Measurements from ENCODE around the gene PTMS.

PTMS gene

GRCh38 chr12:6722863-6723262, 43.3 kb upstream of the PTMS start:
- Histone ChIP-seq H3K36me3 (ENCODE audit: control insufficient read depth in 2 of 2, insufficient read depth in 1 of 2, low read length in 2 of 2) (peaks cover 0 to 11% of the 10 kb centered on the region in 2 experiments; a peak in 1 of 3 replicates), H3K4me1 (ENCODE audit: control insufficient read depth, insufficient read depth, low read length) (peaks cover 11% of the 10 kb centered on the region), H3K27ac (ENCODE audit: extremely low read depth, low read depth, low read length) (no peak overlapping the region), H3K9me3 (ENCODE audit: control insufficient read depth, insufficient read depth, low read depth, low read length) (no peaks in the 10 kb centered on the region), H3K4me3 (ENCODE audit: low read depth, low read length) (no peak overlapping the region)
- TF ChIP-seq ZNF133 (tag by site-specific recombination; IDR thresholded peaks at IDR 0.05): no peak
- no peak for TF ChIP-seq ZNF223 (tag by site-specific recombination; IDR thresholded peaks at IDR 0.05)
- no peak for TF ChIP-seq ZNF830 (tag by site-specific recombination; IDR thresholded peaks at IDR 0.05; ENCODE audit: low read depth)
- TF ChIP-seq ZNF132 (tag by site-specific recombination; IDR thresholded peaks at IDR 0.05; ENCODE audit: borderline replicate concordance): no peak
- peak; percentile 95 for TF ChIP-seq PRDM1 (tag by site-specific recombination; IDR thresholded peaks at IDR 0.05)
- no peak for TF ChIP-seq GLIS2 (tag by site-specific recombination; IDR thresholded peaks at IDR 0.05)
- peak; percentile 47 for TF ChIP-seq ZNF366 (tag by site-specific recombination; conservative IDR thresholded peaks at IDR 0.05)
- CTCF ChIA-PET: interaction anchor here (0.6 to 3.5 kb wide), 5 partner anchors 11 to 388 kb away, joined by 3 to 21 read pairs (median 4); partner anchors contain the start of gene MLF2
- POLR2A ChIA-PET: interaction anchor here (1.2 to 4.0 kb wide), 6 partner anchors 14 to 105 kb away, joined by 4 to 104 read pairs (median 8); partner anchors contain the start of genes MLF2, P3H3 and ZNF384

GRCh38 chr12:6723607-6724408, 42.4 kb upstream of the PTMS start, which contains the start of gene COPS7A:
TSS of gene COPS7A (plus strand) at chr12:6724046. CDS start at chr12:6724657, 611 bp downstream.
- Histone ChIP-seq H3K4me1 (ENCODE audit: control insufficient read depth, insufficient read depth, low read length) (peaks cover 11% of the 10 kb centered on the region), H3K27ac (ENCODE audit: extremely low read depth, low read depth, low read length) (peak within 1 kb of the TSS; percentile 81), H3K4me3 (ENCODE audit: low read depth, low read length) (peak within 1 kb of the TSS; percentile 58), H3K36me3 (ENCODE audit: control insufficient read depth in 2 of 2, insufficient read depth in 1 of 2, low read length in 2 of 2) (peaks cover 5 to 21% of the 10 kb centered on the region in 2 experiments), H3K9me3 (ENCODE audit: control insufficient read depth, insufficient read depth, low read depth, low read length) (no peaks in the 10 kb centered on the region)
- ChIA-PET POLR2A (interaction anchor here (0.5 to 4.0 kb wide), 39 partner anchors 10 to 416 kb away, joined by 3 to 104 read pairs (median 4); partner anchors contain the start of genes C12orf57, CDCA3, GAPDH and GPR162), CTCF (interaction anchor here (0.5 to 3.5 kb wide), 12 partner anchors 12 to 160 kb away, joined by 3 to 21 read pairs (median 4); partner anchors contain the start of genes MLF2 and PTMS)
- TF ChIP-seq ZNF280C (tag by site-specific recombination; IDR thresholded peaks at IDR 0.05) (no peak), OVOL3 (tag by site-specific recombination; IDR thresholded peaks at IDR 0.05) (no peak), KLF1 (tag by site-specific recombination; IDR thresholded peaks at IDR 0.05) (peak; percentile 88), ZBTB1 (tag by site-specific recombination; IDR thresholded peaks at IDR 0.05) (0 out of 2 replicates have a peak, but pooled peaks have one; percentile 42), ZNF138 (tag by site-specific recombination; IDR thresholded peaks at IDR 0.05; ENCODE audit: borderline replicate concordance) (no peak), ZBTB8A (tag by site-specific recombination; IDR thresholded peaks at IDR 0.05) (peak; percentile 68), ZSCAN18 (tag by site-specific recombination; IDR thresholded peaks at IDR 0.05) (no peak; the same call in 1 of the 2 replicates), ZNF266 (tag by site-specific recombination; IDR thresholded peaks at IDR 0.05; ENCODE audit: low read depth) (no peak), PRDM10 (tag by site-specific recombination; IDR thresholded peaks at IDR 0.05) (peak; percentile 80), TCF7L2 (IDR thresholded peaks at IDR 0.05; ENCODE audit: borderline replicate concordance, low read depth, low read length) (peak; percentile 20; the same call in 1 of the 2 replicates), ZNF626 (tag by site-specific recombination; IDR thresholded peaks at IDR 0.05) (no peak), PRDM1 (tag by site-specific recombination; IDR thresholded peaks at IDR 0.05) (peak; percentile 83), OSR2 (tag by site-specific recombination; IDR thresholded peaks at IDR 0.05) (peak; percentile 70; the same call in 1 of the 2 replicates), ZSCAN30 (tag by site-specific recombination; IDR thresholded peaks at IDR 0.05) (0 out of 2 replicates have a peak, but pooled peaks have one; percentile 25), ZNF341 (tag by site-specific recombination; IDR thresholded peaks at IDR 0.05; ENCODE audit: low read depth) (peak; percentile 100)
- TF ChIP-seq, protein P1, sequence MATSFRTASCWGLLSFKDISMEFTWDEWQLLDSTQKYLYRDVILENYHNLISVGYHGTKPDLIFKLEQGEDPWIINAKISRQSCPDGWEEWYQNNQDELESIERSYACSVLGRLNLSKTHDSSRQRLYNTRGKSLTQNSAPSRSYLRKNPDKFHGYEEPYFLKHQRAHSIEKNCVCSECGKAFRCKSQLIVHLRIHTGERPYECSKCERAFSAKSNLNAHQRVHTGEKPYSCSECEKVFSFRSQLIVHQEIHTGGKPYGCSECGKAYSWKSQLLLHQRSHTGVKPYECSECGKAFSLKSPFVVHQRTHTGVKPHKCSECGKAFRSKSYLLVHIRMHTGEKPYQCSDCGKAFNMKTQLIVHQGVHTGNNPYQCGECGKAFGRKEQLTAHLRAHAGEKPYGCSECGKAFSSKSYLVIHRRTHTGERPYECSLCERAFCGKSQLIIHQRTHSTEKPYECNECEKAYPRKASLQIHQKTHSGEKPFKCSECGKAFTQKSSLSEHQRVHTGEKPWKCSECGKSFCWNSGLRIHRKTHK (tag by site-specific recombination; IDR thresholded peaks at IDR 0.05): no peak
